SK-N-SH treated with all-trans-retinoic acid at 6 μM for 48 hours (cell line): ENCODE data around the gene CDH11.

ENCODE experiments used
- ATAC-seq: fragments of 200-7000 bp; cut with Tn5 transposase; 3 replicates; pipeline ENCODE4 v1.9.1; 2020; ENCODE audit warnings: mild to moderate bottlenecking, moderate library complexity
- ARNTL ChIP-seq: fragments of 450-650 bp; formaldehyde crosslinking; IDR thresholded peaks from 2 replicates; pipeline ENCODE4 v1.5.0; 2020; ENCODE audit warnings: low read depth, mild to moderate bottlenecking, moderate library complexity, borderline replicate concordance
- BACH2 ChIP-seq: fragments of 250-450 bp; sonication (Bioruptor Pico); IDR thresholded peaks from 2 replicates; pipeline ENCODE4 v1.9.0; 2021; ENCODE audit warnings: mild to moderate bottlenecking, borderline replicate concordance
- CREB5 ChIP-seq: fragments of 250-450 bp; sonication (Bioruptor Pico); IDR thresholded peaks from 2 replicates; pipeline ENCODE4 v1.5.1; 2020; ENCODE audit warnings: low read depth, mild to moderate bottlenecking, moderate library complexity
- CSDC2 ChIP-seq: fragments of 250-450 bp; sonication (Bioruptor Pico); IDR thresholded peaks from 2 replicates; pipeline ENCODE4 v1.5.0; 2020; ENCODE audit warnings: mild to moderate bottlenecking, moderate library complexity
- ESRRG ChIP-seq: fragments of 250-450 bp; sonication (Bioruptor Pico); IDR thresholded peaks from 2 replicates; pipeline ENCODE4 v1.6.1; 2021; ENCODE audit warnings: mild to moderate bottlenecking
- GLIS3 ChIP-seq: fragments of 250-450 bp; sonication (Bioruptor Pico); IDR thresholded peaks from 2 replicates; pipeline ENCODE4 v1.5.0; 2020; ENCODE audit warnings: mild to moderate bottlenecking, moderate library complexity
- ISL1 ChIP-seq: fragments of 250-450 bp; sonication (Bioruptor Pico); IDR thresholded peaks from 2 replicates; pipeline ENCODE4 v2.1.2; 2022; ENCODE audit warnings: mild to moderate bottlenecking, moderate library complexity
- RARB ChIP-seq: fragments of 250-450 bp; sonication (Bioruptor Pico); IDR thresholded peaks from 2 replicates; pipeline ENCODE4 v1.8.0; 2021; ENCODE audit warnings: mild to moderate bottlenecking, moderate library complexity
- SNAI2 ChIP-seq: fragments of 250-450 bp; sonication (Bioruptor Pico); IDR thresholded peaks from 2 replicates; pipeline ENCODE4 v1.5.0; 2020; ENCODE audit warnings: mild to moderate bottlenecking, moderate library complexity
- TCF4 ChIP-seq: fragments of 250-450 bp; sonication (Bioruptor Pico); IDR thresholded peaks from 2 replicates; pipeline ENCODE4 v1.8.0; 2021; ENCODE audit warnings: mild to moderate bottlenecking, moderate library complexity, borderline replicate concordance
- TOX ChIP-seq: fragments of 250-450 bp; sonication (Bioruptor Pico); IDR thresholded peaks from 2 replicates; pipeline ENCODE4 v1.8.0; 2021; ENCODE audit warnings: mild to moderate bottlenecking, moderate library complexity, borderline replicate concordance
- TSHZ2 ChIP-seq: fragments of 250-450 bp; sonication (Bioruptor Pico); IDR thresholded peaks from 2 replicates; pipeline ENCODE4 v1.5.0; 2020; ENCODE audit warnings: mild to moderate bottlenecking, moderate library complexity
- ZC3H10 ChIP-seq: fragments of 250-450 bp; sonication (Bioruptor Pico); IDR thresholded peaks from 2 replicates; pipeline ENCODE4 v1.5.1; 2021; ENCODE audit warnings: mild to moderate bottlenecking, moderate library complexity
- ZFP3 ChIP-seq: fragments of 250-450 bp; sonication (Bioruptor Pico); IDR thresholded peaks from 2 replicates; pipeline ENCODE4 v1.5.0; 2020; ENCODE audit warnings: mild to moderate bottlenecking, moderate library complexity
- ZFP30 ChIP-seq: fragments of 450-650 bp; formaldehyde crosslinking; IDR thresholded peaks from 2 replicates; pipeline ENCODE4 v1.5.0; 2022; ENCODE audit warnings: mild to moderate bottlenecking, moderate library complexity
- ZNF565 ChIP-seq: fragments of 450-650 bp; formaldehyde crosslinking; conservative IDR thresholded peaks from 2 replicates; pipeline ENCODE4 v1.5.0; 2020; ENCODE audit warnings: low read depth, mild to moderate bottlenecking, moderate library complexity
- ZNF70 ChIP-seq: fragments of 450-650 bp; formaldehyde crosslinking; IDR thresholded peaks from 2 replicates; pipeline ENCODE4 v1.5.0; 2020; ENCODE audit warnings: mild to moderate bottlenecking, moderate library complexity
- ZNF8 ChIP-seq: fragments of 450-650 bp; formaldehyde crosslinking; IDR thresholded peaks from 2 replicates; pipeline ENCODE4 v1.5.0; 2020; ENCODE audit warnings: mild to moderate bottlenecking, moderate library complexity
- TF ChIP-seq, protein P1 (sequence below): fragments of 250-450 bp; sonication (Bioruptor Pico); IDR thresholded peaks from 2 replicates; pipeline ENCODE4 v1.5.1; 2021; ENCODE audit warnings: mild to moderate bottlenecking, moderate library complexity
- TF ChIP-seq, protein P2 (sequence below): fragments of 250-450 bp; sonication (Bioruptor Pico); IDR thresholded peaks from 2 replicates; pipeline ENCODE4 v1.8.0; 2021; ENCODE audit warnings: low read depth, mild to moderate bottlenecking, moderate library complexity, borderline replicate concordance
- TF ChIP-seq, protein P3 (sequence below): fragments of 250-450 bp; sonication (Bioruptor Pico); IDR thresholded peaks from 2 replicates; pipeline ENCODE4 v1.8.0; 2020; ENCODE audit warnings: mild to moderate bottlenecking, moderate library complexity, borderline replicate concordance

CDH11 gene

DNA sequence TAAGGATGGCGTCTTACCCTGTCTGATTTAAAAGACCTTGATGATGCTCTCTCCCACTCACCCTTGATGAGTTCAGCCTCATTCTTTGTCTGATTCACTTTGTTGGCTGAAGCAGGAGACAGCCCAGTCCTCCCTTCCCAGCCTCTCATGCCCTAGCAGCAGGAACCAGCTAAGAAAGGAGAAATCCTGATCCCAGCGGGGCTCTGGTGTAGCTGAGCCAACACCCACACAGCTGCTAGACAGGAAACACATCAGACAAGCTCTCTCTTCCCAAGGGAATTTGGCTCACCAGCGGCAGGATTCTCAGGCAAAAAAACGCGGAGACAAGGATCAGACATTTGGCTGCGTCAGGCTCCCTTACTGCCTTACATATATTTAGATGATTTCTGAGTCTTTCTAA is 211.5 kb downstream of the CDH11 start:
- TF ChIP-seq CSDC2 (CRISPR knock-in tag) (no peak), GLIS3 (CRISPR knock-in tag) (no peak), ESRRG (CRISPR knock-in tag) (no peak)
- ATAC-seq: peak; percentile 91

DNA sequence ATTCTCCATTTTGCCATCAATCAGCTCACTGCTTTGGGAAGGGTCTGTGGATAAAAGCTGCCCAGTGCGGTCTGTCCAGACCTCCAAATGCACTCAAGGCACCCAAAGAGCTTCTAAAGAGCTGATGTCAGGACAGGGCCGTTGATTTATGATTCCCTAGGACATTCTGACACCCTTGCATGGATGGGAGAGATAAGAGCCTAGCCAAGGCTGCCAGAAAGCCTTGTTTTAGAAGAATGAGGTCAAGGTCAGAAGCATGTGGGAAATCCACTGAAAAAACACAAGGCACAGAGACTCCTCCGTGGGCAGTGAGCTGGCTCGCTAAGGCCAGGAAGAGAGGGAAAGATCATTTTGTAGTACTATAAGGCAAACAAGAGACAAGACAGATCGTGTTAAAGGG is 214.0 kb downstream of the CDH11 start:
- peak; percentile 30; the same call in 1 of the 3 replicates for ATAC-seq
- TF ChIP-seq ZFP3 (CRISPR knock-in tag) (no peak), ZFP30 (CRISPR knock-in tag) (no peak), BACH2 (CRISPR knock-in tag) (no peak), SNAI2 (CRISPR knock-in tag) (no peak), TCF4 (no peak), CREB5 (no peak), RARB (CRISPR knock-in tag) (no peak), ISL1 (CRISPR knock-in tag) (peak; percentile 72)

DNA sequence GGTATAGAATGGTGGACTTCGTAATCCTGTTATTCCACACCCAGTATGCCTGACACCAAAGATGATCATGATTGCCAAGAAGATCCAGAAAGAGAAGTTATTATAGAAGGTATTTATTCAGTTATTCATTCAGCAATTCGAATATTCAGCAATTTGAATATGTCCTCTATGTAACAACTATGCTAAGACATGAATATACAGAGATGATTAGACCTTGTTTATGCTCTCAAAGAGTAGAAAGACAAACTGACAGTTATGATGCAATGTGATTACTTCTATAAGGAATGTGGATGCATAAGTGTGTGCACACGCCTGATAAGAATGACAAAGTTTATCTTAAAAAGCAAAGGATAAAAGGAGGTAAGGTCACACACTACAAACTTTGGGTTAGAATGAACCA is 218.1 kb downstream of the CDH11 start:
- TF ChIP-seq TSHZ2 (CRISPR knock-in tag): no peak
- no peak for TF ChIP-seq TCF4
- no peak for TF ChIP-seq ZNF8 (CRISPR knock-in tag)
- TF ChIP-seq ARNTL (CRISPR knock-in tag): no peak
- no peak for TF ChIP-seq ZC3H10
- no peak for TF ChIP-seq GLIS3 (CRISPR knock-in tag)
- TF ChIP-seq, protein P1, sequence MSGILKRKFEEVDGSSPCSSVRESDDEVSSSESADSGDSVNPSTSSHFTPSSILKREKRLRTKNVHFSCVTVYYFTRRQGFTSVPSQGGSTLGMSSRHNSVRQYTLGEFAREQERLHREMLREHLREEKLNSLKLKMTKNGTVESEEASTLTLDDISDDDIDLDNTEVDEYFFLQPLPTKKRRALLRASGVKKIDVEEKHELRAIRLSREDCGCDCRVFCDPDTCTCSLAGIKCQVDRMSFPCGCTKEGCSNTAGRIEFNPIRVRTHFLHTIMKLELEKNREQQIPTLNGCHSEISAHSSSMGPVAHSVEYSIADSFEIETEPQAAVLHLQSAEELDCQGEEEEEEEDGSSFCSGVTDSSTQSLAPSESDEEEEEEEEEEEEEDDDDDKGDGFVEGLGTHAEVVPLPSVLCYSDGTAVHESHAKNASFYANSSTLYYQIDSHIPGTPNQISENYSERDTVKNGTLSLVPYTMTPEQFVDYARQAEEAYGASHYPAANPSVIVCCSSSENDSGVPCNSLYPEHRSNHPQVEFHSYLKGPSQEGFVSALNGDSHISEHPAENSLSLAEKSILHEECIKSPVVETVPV (CRISPR knock-in tag): no peak
- no peak for TF ChIP-seq ZNF70
- no peak for TF ChIP-seq TOX (CRISPR knock-in tag)
- TF ChIP-seq RARB (CRISPR knock-in tag): no peak
- no peak for ATAC-seq

DNA sequence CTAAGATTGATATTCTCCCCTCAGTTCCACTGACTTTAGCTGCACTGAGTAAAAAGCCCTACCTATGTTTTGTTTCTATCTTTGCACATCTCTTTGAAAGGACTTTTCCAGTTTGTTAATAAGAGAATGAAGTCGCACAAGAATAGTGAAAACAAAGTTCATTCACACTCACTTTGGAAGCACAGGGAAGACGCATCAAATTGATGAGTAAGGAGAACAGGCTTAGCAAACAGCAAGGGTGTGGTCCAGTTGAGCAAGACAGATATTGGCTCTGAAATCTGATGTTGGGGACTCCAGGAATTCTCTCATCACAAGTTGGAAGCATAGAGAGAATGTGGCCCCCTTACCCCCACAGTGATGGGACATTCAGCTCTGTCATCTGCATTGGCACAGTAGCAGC is 221.3 kb downstream of the CDH11 start:
- peak; percentile 61 for ATAC-seq
- TF ChIP-seq, protein P1 (CRISPR knock-in tag): no peak
- TF ChIP-seq ZNF8 (CRISPR knock-in tag) (no peak), TCF4 (no peak), RARB (CRISPR knock-in tag) (no peak), ZFP3 (CRISPR knock-in tag) (no peak), ZNF70 (no peak), CSDC2 (CRISPR knock-in tag) (no peak), TOX (CRISPR knock-in tag) (no peak), GLIS3 (CRISPR knock-in tag) (no peak), ISL1 (CRISPR knock-in tag) (no peak), ZNF565 (CRISPR knock-in tag) (no peak), ZFP30 (CRISPR knock-in tag) (no peak), CREB5 (no peak), BACH2 (CRISPR knock-in tag) (no peak), ESRRG (CRISPR knock-in tag) (no peak)
- TF ChIP-seq, protein P2, sequence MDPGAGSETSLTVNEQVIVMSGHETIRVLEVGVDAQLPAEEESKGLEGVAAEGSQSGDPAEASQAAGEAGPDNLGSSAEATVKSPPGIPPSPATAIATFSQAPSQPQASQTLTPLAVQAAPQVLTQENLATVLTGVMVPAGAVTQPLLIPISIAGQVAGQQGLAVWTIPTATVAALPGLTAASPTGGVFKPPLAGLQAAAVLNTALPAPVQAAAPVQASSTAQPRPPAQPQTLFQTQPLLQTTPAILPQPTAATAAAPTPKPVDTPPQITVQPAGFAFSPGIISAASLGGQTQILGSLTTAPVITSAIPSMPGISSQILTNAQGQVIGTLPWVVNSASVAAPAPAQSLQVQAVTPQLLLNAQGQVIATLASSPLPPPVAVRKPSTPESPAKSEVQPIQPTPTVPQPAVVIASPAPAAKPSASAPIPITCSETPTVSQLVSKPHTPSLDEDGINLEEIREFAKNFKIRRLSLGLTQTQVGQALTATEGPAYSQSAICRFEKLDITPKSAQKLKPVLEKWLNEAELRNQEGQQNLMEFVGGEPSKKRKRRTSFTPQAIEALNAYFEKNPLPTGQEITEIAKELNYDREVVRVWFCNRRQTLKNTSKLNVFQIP (CRISPR knock-in tag): no peak
- TF ChIP-seq, protein P3, sequence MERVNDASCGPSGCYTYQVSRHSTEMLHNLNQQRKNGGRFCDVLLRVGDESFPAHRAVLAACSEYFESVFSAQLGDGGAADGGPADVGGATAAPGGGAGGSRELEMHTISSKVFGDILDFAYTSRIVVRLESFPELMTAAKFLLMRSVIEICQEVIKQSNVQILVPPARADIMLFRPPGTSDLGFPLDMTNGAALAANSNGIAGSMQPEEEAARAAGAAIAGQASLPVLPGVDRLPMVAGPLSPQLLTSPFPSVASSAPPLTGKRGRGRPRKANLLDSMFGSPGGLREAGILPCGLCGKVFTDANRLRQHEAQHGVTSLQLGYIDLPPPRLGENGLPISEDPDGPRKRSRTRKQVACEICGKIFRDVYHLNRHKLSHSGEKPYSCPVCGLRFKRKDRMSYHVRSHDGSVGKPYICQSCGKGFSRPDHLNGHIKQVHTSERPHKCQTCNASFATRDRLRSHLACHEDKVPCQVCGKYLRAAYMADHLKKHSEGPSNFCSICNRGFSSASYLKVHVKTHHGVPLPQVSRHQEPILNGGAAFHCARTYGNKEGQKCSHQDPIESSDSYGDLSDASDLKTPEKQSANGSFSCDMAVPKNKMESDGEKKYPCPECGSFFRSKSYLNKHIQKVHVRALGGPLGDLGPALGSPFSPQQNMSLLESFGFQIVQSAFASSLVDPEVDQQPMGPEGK: no peak
